Gastrocnemius medialis (tissue), 4 donors: ENCODE results near the gene DUSP22.

Experiments
- CTCF ChIP-seq, 5 experiments: fragments of 450-650 bp in 3 of 5; fragments of 200-600 bp in 2 of 5; sonication (generic) in 2 of 5; IDR thresholded peaks in 4 of 5; conservative IDR thresholded peaks in 1 of 5; 1 replicate in 4 of 5; 2 replicates in 1 of 5; pipeline ENCODE4 v1.5.1; 2016 to 2019; ENCODE audit warnings: antibody characterized with exemption in 5 of 5, mild to moderate bottlenecking in 3 of 5, moderate library complexity in 3 of 5
- POLR2A ChIP-seq, 2 donors: fragments of 450-650 bp; IDR thresholded peaks; one replicate each; pipeline ENCODE4 v1.6.1; 2017; ENCODE audit warnings: antibody characterized with exemption in 2 of 2, mild to moderate bottlenecking in 2 of 2, moderate library complexity in 2 of 2

GRCh38 chr6:300494-301198, 8.4 kb downstream of the DUSP22 start:
- TF ChIP-seq CTCF (IDR thresholded peaks at IDR 0.05 in 4 of 5, conservative IDR thresholded peaks at IDR 0.05 in 1 of 5) (no peak), POLR2A (IDR thresholded peaks at IDR 0.05) (no peak)
